Measurements from ENCODE around the gene MRPS34. TPM values are rescaled to one million over a fixed set of nuclear protein-coding genes. Genes with fewer than 3 reads are reported as not detected.

Gene MRPS34
- total RNA-seq, 4 donors from 2014 or later, result 65.4 to 120 (median 90.0) TPM

DNA sequence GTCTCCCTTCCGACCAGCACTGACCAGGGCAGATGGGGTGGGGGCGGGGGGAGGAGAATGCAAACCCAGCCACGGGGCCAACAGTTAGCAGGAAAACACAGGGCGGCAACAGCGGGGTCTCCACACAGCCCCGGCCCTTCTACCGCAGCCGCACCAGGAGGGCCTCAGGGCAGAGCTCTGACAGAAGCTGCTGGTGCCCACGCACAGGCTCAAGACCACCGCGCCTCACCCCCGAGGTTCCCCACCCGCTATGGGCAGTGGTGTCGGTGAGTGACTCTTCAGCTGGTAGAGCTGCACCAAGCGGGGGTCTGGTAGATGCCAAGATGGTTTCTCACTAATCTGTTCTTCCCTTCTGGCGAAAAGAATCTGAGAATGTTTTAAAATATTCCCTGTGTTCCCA is 37.6 kb upstream of the MRPS34 start:
- Histone ChIP-seq H3K27me3 (no peaks in the 10 kb centered on the region), H3K36me3 (peaks cover 0 to 23% of the 10 kb centered on the region in 2 donors), H3K9me3 (no peaks in the 10 kb centered on the region), H3K27ac (no peak overlapping the region), H3K4me1 (no peaks in the 10 kb centered on the region), H3K4me3 (no peak overlapping the region)
- no peak for DNase-seq
- in situ Hi-C loops (cut with MboI; ENCODE audit: low sequenced_read_pairs in 4 of 4), result no loop called here
- no peak for ATAC-seq
- intact Hi-C loops (cut with DNase I; ENCODE audit: low total_unique reads), result no loop called here
- no peak for TF ChIP-seq POLR2A (IDR thresholded peaks at IDR 0.05)
- TF ChIP-seq, protein P1, sequence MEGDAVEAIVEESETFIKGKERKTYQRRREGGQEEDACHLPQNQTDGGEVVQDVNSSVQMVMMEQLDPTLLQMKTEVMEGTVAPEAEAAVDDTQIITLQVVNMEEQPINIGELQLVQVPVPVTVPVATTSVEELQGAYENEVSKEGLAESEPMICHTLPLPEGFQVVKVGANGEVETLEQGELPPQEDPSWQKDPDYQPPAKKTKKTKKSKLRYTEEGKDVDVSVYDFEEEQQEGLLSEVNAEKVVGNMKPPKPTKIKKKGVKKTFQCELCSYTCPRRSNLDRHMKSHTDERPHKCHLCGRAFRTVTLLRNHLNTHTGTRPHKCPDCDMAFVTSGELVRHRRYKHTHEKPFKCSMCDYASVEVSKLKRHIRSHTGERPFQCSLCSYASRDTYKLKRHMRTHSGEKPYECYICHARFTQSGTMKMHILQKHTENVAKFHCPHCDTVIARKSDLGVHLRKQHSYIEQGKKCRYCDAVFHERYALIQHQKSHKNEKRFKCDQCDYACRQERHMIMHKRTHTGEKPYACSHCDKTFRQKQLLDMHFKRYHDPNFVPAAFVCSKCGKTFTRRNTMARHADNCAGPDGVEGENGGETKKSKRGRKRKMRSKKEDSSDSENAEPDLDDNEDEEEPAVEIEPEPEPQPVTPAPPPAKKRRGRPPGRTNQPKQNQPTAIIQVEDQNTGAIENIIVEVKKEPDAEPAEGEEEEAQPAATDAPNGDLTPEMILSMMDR (IDR thresholded peaks at IDR 0.05 in 4 of 5, conservative IDR thresholded peaks at IDR 0.05 in 1 of 5), result no peak

DNA sequence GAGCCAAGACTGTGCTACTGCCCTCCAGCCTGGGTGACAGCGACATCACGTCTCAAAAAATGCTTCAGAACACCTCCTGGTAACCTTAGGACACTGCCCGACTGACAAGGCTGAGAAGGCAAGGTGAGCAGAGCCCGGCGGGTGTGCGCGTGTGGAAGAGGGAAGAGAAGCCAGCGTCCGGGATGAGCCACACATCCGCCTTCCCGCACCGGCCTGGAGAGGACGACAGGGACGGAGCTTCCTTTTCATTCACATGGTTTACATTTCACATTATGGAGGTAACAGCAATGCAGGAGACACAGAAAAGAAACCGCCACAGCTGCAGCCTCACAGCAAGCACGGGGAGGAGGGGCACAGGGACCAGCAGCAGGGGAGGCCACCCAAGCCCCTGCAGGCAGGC is 37.2 kb upstream of the MRPS34 start:
- intact Hi-C loops (cut with DNase I; ENCODE audit: low total_unique reads) (no loop called here), in situ Hi-C loops (cut with MboI; ENCODE audit: low sequenced_read_pairs in 4 of 4) (no loop called here)
- no peak overlapping the region for H3K4me3 ChIP-seq
- TF ChIP-seq POLR2A (IDR thresholded peaks at IDR 0.05), result no peak
- TF ChIP-seq, protein P1 (IDR thresholded peaks at IDR 0.05 in 4 of 5, conservative IDR thresholded peaks at IDR 0.05 in 1 of 5), result no peak
- no peaks in the 10 kb centered on the region for H3K9me3 ChIP-seq
- no peaks in the 10 kb centered on the region for H3K27me3 ChIP-seq
- ATAC-seq (no peak), DNase-seq (no peak)
- no peaks in the 10 kb centered on the region for H3K4me1 ChIP-seq
- H3K36me3 ChIP-seq, result peaks cover 0 to 26% of the 10 kb centered on the region in 2 donors
- no peak overlapping the region for H3K27ac ChIP-seq

DNA sequence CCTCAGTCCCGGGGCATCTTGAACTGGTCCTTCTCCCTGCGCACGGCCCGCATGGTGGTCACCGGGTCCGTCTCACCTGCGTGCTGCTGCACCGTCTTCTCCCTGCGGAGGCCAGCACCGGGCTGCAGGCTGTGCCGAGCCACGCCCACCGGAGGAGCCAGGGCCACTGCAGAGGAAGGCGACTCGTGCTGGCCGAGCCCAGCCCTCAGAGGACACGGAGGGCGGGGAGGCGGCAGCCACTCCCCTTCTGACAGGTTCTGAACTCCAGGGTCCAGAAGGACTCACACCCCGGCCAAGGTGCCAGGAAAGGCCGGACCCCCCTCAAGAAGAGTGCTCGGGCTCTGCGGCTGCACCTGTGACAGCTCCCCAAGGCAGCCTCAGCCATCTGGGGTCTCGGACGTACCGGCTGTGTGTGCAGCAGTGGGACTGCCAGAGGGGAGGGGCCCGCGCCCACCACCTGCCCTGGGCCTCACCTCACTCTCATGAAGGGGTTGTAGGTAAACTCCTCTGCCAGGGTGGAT is 36.4 kb upstream of the MRPS34 start:
- H3K36me3 ChIP-seq, result peaks cover 0 to 26% of the 10 kb centered on the region in 2 donors
- ATAC-seq (no peak), DNase-seq (no peak)
- H3K9me3 ChIP-seq, result no peaks in the 10 kb centered on the region
- no peak overlapping the region for H3K27ac ChIP-seq
- in situ Hi-C loops (cut with MboI; ENCODE audit: low sequenced_read_pairs in 4 of 4) (no loop called here), intact Hi-C loops (cut with DNase I; ENCODE audit: low total_unique reads) (no loop called here)
- no peak for TF ChIP-seq POLR2A (IDR thresholded peaks at IDR 0.05)
- TF ChIP-seq, protein P1 (IDR thresholded peaks at IDR 0.05 in 4 of 5, conservative IDR thresholded peaks at IDR 0.05 in 1 of 5), result no peak
- no peaks in the 10 kb centered on the region for H3K4me1 ChIP-seq
- H3K27me3 ChIP-seq, result no peaks in the 10 kb centered on the region
- H3K4me3 ChIP-seq, result no peak overlapping the region

DNA sequence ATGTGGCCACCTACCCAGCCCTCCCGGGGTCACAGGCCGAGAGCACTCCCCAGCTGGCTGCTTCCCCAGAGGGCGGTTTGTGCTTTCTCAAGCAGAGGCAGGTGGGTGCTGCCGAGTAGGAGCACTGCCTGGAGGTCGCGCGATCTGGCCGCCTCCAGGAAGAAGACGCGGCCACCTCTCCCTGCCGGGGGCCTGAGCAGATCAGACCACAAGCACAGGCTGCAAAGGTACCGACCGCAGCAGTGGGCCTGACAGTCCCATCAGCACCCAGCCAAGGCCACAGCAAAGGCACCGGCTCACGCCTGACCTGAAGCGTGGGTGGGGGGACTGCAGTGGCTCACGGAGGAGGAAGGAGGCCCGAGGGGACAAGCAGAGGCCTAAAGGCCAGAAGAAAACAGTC is 35.8 kb upstream of the MRPS34 start:
- Histone ChIP-seq H3K4me1 (no peaks in the 10 kb centered on the region), H3K9me3 (no peaks in the 10 kb centered on the region), H3K27ac (no peak overlapping the region), H3K36me3 (peaks cover 0 to 26% of the 10 kb centered on the region in 2 donors), H3K27me3 (no peaks in the 10 kb centered on the region), H3K4me3 (no peak overlapping the region)
- in situ Hi-C loops (cut with MboI; ENCODE audit: low sequenced_read_pairs in 4 of 4) (no loop called here), intact Hi-C loops (cut with DNase I; ENCODE audit: low total_unique reads) (no loop called here)
- DNase-seq (no peak), ATAC-seq (no peak)
- TF ChIP-seq, protein P1 (IDR thresholded peaks at IDR 0.05 in 4 of 5, conservative IDR thresholded peaks at IDR 0.05 in 1 of 5), result no peak
- TF ChIP-seq POLR2A (IDR thresholded peaks at IDR 0.05), result no peak

DNA sequence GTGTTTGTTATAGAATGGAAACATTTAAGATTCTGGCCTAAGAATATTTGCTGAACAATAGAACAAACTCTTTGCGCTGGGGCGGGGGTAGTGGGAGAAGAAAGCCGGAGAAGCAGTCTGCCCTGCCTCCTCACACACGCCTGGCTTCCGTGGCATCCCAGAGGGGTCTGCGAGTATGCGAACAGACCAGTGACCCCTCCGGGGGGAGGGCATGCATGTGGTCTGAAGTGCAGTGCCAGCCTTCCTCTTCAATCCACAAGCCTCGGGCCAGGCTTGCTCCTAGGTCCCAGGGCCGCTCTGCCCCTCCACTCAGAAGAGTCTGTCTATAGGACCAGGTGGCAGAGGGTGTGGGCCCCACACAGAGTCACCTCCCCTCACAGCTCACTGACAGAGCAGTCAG is 34.7 kb upstream of the MRPS34 start:
- DNase-seq (no peak), ATAC-seq (no peak)
- Histone ChIP-seq H3K4me3 (no peak overlapping the region), H3K27me3 (no peaks in the 10 kb centered on the region), H3K9me3 (no peaks in the 10 kb centered on the region), H3K36me3 (peaks cover 0 to 26% of the 10 kb centered on the region in 2 donors), H3K27ac (no peak overlapping the region), H3K4me1 (no peaks in the 10 kb centered on the region)
- intact Hi-C loops (cut with DNase I; ENCODE audit: low total_unique reads) (no loop called here), in situ Hi-C loops (cut with MboI; ENCODE audit: low sequenced_read_pairs in 4 of 4) (no loop called here)
- no peak for TF ChIP-seq POLR2A (IDR thresholded peaks at IDR 0.05)
- TF ChIP-seq, protein P1 (IDR thresholded peaks at IDR 0.05 in 4 of 5, conservative IDR thresholded peaks at IDR 0.05 in 1 of 5), result no peak

Measured in gastrocnemius medialis (tissue), 4 donors.